HCT116 (cell line): Measurements from ENCODE around the gene RNF121. TPM values are rescaled to one million over a fixed set of nuclear protein-coding genes. Genes with fewer than 3 reads are reported as not detected.

Source experiments
- ATAC-seq: fragments of 200-7000 bp; cut with Tn5 transposase; 2 replicates; pipeline ENCODE4 v1.9.1; 2020; ENCODE audit warnings: mild to moderate bottlenecking, moderate library complexity
- BruUV-seq: library from RNA; stranded (reverse); fragments of 400-500 nt; replicated peaks from 2 replicates; lab custom pipeline; 2021; lab: Mats Ljungman, UMichigan
- CTCF ChIA-PET: fragments of 300-600 bp; sonication (Branson Sonifier 250); formaldehyde crosslinking; loops from one replicate; lab custom pipeline; 2021; ENCODE audit warnings: antibody characterized with exemption; lab: Charles Lee
- POLR2A ChIA-PET: fragments of 300-600, 350-600 bp; sonication (Branson Sonifier 250); formaldehyde crosslinking; loops from one replicate; lab custom pipeline; 2021; ENCODE audit warnings: antibody characterized with exemption; lab: Charles Lee
- RAD21 ChIA-PET, 2 experiments: fragments of 300-600 bp; sonication (Branson Sonifier 250); formaldehyde crosslinking; loops; one replicate each; lab custom pipeline; 2023; ENCODE audit warnings: low total read pairs in 2 of 2; ENCODE audit not compliant: uncharacterized antibody in 2 of 2, unreplicated experiment in 2 of 2, low non-redundant PET in 1 of 2; lab: Charles Lee
- DNase-seq: peaks from one replicate; pipeline ENCODE4 v3.0.0-alpha.2; 2010; ENCODE audit warnings: low read depth, low spot score
- H2AFZ ChIP-seq: fragments of 200-600 bp; shearing (Covaris generic), sonication (generic); 2 replicates; pipeline ENCODE4 v1.6.1; 2017; ENCODE audit warnings: low read depth, mixed run types, mixed read lengths, antibody characterized with exemption, low read length; ENCODE audit not compliant: poor library complexity, severe bottlenecking
- H3K27ac ChIP-seq: 2 replicates; pipeline ENCODE4 v1.5.1; 2012; ENCODE audit warnings: low read depth, low read length
- H3K27me3 ChIP-seq: fragments of 200-600 bp; sonication (generic); 2 replicates; pipeline ENCODE4 v1.6.1; 2016; ENCODE audit warnings: mixed run types, low read length, mixed read lengths; ENCODE audit not compliant: insufficient read depth
- H3K36me3 ChIP-seq, 2 experiments: fragments of 200-500 bp in 1 of 2; fragments of 200-600 bp in 1 of 2; sonication (Bioruptor generic) in 1 of 2; sonication (generic) in 1 of 2; 2 replicates each; pipeline versions ENCODE4 v1.5.1 to v1.6.1; 2014 to 2016; ENCODE audit warnings: low read length in 2 of 2, inconsistent platforms in 1 of 2, mixed read lengths in 1 of 2, mixed run types in 1 of 2; ENCODE audit not compliant: insufficient read depth in 2 of 2, control insufficient read depth in 1 of 2
- H3K4me1 ChIP-seq, 2 experiments: fragments of 200-600 bp in 1 of 2; sonication (generic) in 1 of 2; 2 replicates each; pipeline versions ENCODE4 v1.5.1 to v1.6.1; 2012 to 2017; ENCODE audit warnings: low read length in 2 of 2, inconsistent platforms in 1 of 2, mild to moderate bottlenecking in 1 of 2, mixed read lengths in 1 of 2, mixed run types in 1 of 2, moderate library complexity in 1 of 2; ENCODE audit not compliant: insufficient read depth in 2 of 2, control insufficient read depth in 1 of 2
- H3K4me2 ChIP-seq: fragments of 200-600 bp; sonication (generic); 2 replicates; pipeline ENCODE4 v1.6.1; 2017; ENCODE audit warnings: mixed run types, low read length, mixed read lengths
- H3K4me3 ChIP-seq, 2 experiments: fragments of 200-600 bp in 1 of 2; sonication (generic) in 1 of 2; replicated peaks in 1 of 2; 2 replicates each; pipeline ENCODE4 v1.5.1; 2011 to 2016; ENCODE audit warnings: low read length in 2 of 2, control low read depth in 1 of 2, low read depth in 1 of 2, mild to moderate bottlenecking in 1 of 2, mixed read lengths in 1 of 2, mixed run types in 1 of 2
- H3K79me2 ChIP-seq: fragments of 200-600 bp; sonication (generic); 2 replicates; pipeline ENCODE4 v1.6.1; 2017; ENCODE audit warnings: mild to moderate bottlenecking, mixed run types, low read length, moderate library complexity, mixed read lengths; ENCODE audit not compliant: insufficient read depth
- H3K9ac ChIP-seq: fragments of 200-600 bp; sonication (generic); 2 replicates; pipeline ENCODE4 v1.6.1; 2016; ENCODE audit warnings: low read length, mixed read lengths
- H3K9me2 ChIP-seq: fragments of 200-600 bp; sonication (generic), shearing (Covaris generic); 2 replicates; pipeline ENCODE4 v1.6.1; 2017; ENCODE audit warnings: mixed run types, mild to moderate bottlenecking, moderate library complexity; ENCODE audit not compliant: insufficient read depth
- H3K9me3 ChIP-seq, 2 experiments: fragments of 200-500 bp in 1 of 2; fragments of 200-600 bp in 1 of 2; sonication (Bioruptor generic) in 1 of 2; sonication (generic) in 1 of 2; 2 replicates each; pipeline ENCODE4 v1.6.1; 2014 to 2017; ENCODE audit warnings: low read length in 2 of 2, mixed read lengths in 2 of 2, inconsistent platforms in 1 of 2, low read depth in 1 of 2, mild to moderate bottlenecking in 1 of 2, mixed run types in 1 of 2, moderate library complexity in 1 of 2; ENCODE audit not compliant: control insufficient read depth in 1 of 2, insufficient read depth in 1 of 2
- H4K20me1 ChIP-seq: fragments of 200-600 bp; sonication (generic), shearing (Covaris generic); 2 replicates; pipeline ENCODE4 v1.6.1; 2017; ENCODE audit warnings: mixed run types, mild to moderate bottlenecking, moderate library complexity; ENCODE audit not compliant: insufficient read depth
- CBX3 ChIP-seq: IDR thresholded peaks from 2 replicates; pipeline ENCODE4 v1.6.1; 2012; ENCODE audit warnings: low read depth
- CEBPB ChIP-seq: IDR thresholded peaks from 2 replicates; pipeline ENCODE4 v1.6.1; 2012; ENCODE audit warnings: low read depth
- EZH2 ChIP-seq: fragments of 200-600 bp; sonication (generic); IDR thresholded peaks from 2 replicates; pipeline ENCODE4 v1.6.1; 2017; ENCODE audit warnings: antibody characterized with exemption, mixed run types
- EZH2phosphoT487 ChIP-seq: fragments of 200-600 bp; IDR thresholded peaks from 2 replicates; pipeline ENCODE4 v1.6.1; 2018; ENCODE audit warnings: antibody characterized with exemption, borderline replicate concordance
- FOSL1 ChIP-seq: IDR thresholded peaks from 2 replicates; pipeline ENCODE4 v1.6.1; 2012; ENCODE audit warnings: low read depth
- SRF ChIP-seq: IDR thresholded peaks from 2 replicates; pipeline ENCODE4 v1.6.1; 2012; ENCODE audit warnings: low read depth
- TCF7L2 ChIP-seq: IDR thresholded peaks from 2 replicates; pipeline ENCODE4 v1.7.0; 2011; ENCODE audit warnings: borderline replicate concordance, inconsistent platforms; ENCODE audit not compliant: insufficient read depth, insufficient read length; ENCODE audit errors: extremely low read depth
- YY1 ChIP-seq: IDR thresholded peaks from 2 replicates; pipeline ENCODE4 v1.6.1; 2011; ENCODE audit warnings: low read length, low read depth, moderate library complexity, mild to moderate bottlenecking; ENCODE audit not compliant: insufficient replicate concordance; ENCODE audit errors: extremely low read depth
- ZFX ChIP-seq: fragments of 450-650 bp; IDR thresholded peaks from 2 replicates; pipeline ENCODE4 v1.6.1; 2017
- intact Hi-C: fragments of 100-400 bp; cut with micrococcal nuclease; formaldehyde crosslinking; loops from 2 replicates; pipeline ENCODE4 v1.10.0; 2022
- total RNA-seq: library from RNA; stranded (reverse); gene quantifications from one replicate; pipeline ENCODE4 v1.2.1, GENCODE V29; 2021; ENCODE audit not compliant: unreplicated experiment
- TF ChIP-seq, protein P1 (sequence below): IDR thresholded peaks from 2 replicates; pipeline ENCODE4 v1.6.1; 2012; ENCODE audit warnings: low read depth
- TF ChIP-seq, protein P2 (sequence below), 3 experiments: fragments of 200-600 bp in 1 of 3; sonication (generic) in 1 of 3; IDR thresholded peaks in 2 of 3; conservative IDR thresholded peaks in 1 of 3; 2 replicates each; pipeline ENCODE4 v1.5.1; 2012 to 2017; ENCODE audit warnings: low read depth in 2 of 3, low read length in 2 of 3, antibody characterized with exemption in 1 of 3, borderline replicate concordance in 1 of 3, control low read depth in 1 of 3, mild to moderate bottlenecking in 1 of 3, mixed read lengths in 1 of 3, mixed run types in 1 of 3, moderate library complexity in 1 of 3; ENCODE audit not compliant: insufficient read depth in 1 of 3

Gene RNF121
- total RNA-seq, 1 experiment from 2014 or later: 24.5 TPM

DNA sequence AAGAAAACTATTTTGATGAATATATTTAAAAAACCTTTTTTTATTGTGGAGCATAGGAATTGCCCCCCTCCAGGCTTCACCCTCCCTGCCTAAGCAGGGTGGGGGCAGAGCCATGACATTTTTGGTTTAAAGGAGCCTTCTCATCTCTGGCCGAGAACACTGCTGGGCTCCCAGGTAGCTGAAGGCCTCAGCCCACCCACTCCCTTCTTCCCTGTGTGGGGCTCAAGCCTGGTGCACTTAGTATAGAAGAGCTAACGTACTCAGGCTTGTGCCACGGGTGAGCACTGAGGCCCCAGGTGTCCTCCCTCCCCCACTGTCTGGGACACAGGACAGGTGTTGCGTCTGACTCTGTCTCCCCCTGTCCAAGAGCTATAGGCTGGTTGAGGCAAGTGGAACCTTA is 67.7 kb downstream of the RNF121 start:
- RAD21 ChIA-PET: no interaction called here
- Histone ChIP-seq H3K27me3 (no peaks in the 10 kb centered on the region), H3K79me2 (no peaks in the 10 kb centered on the region), H2AFZ (no peak overlapping the region), H3K9me3 (no peaks in the 10 kb centered on the region), H3K9me2 (no peaks in the 10 kb centered on the region), H3K4me2 (no peak overlapping the region), H3K4me3 (no peak overlapping the region), H3K27ac (no peak overlapping the region), H3K36me3 (peaks cover 0 to 8% of the 10 kb centered on the region in 2 experiments; a peak in 3 of 4 replicates), H4K20me1 (no peaks in the 10 kb centered on the region), H3K9ac (no peak overlapping the region), H3K4me1 (no peaks in the 10 kb centered on the region)
- DNase-seq (no peak), ATAC-seq (no peak)
- intact Hi-C loops: no loop called here
- no TSS peak for BruUV-seq
- TF ChIP-seq FOSL1 (no peak), CEBPB (no peak), ZFX (no peak), EZH2phosphoT487 (no peak), YY1 (no peak), SRF (no peak), CBX3 (no peak), EZH2 (no peak), TCF7L2 (no peak)
- TF ChIP-seq, protein P1, sequence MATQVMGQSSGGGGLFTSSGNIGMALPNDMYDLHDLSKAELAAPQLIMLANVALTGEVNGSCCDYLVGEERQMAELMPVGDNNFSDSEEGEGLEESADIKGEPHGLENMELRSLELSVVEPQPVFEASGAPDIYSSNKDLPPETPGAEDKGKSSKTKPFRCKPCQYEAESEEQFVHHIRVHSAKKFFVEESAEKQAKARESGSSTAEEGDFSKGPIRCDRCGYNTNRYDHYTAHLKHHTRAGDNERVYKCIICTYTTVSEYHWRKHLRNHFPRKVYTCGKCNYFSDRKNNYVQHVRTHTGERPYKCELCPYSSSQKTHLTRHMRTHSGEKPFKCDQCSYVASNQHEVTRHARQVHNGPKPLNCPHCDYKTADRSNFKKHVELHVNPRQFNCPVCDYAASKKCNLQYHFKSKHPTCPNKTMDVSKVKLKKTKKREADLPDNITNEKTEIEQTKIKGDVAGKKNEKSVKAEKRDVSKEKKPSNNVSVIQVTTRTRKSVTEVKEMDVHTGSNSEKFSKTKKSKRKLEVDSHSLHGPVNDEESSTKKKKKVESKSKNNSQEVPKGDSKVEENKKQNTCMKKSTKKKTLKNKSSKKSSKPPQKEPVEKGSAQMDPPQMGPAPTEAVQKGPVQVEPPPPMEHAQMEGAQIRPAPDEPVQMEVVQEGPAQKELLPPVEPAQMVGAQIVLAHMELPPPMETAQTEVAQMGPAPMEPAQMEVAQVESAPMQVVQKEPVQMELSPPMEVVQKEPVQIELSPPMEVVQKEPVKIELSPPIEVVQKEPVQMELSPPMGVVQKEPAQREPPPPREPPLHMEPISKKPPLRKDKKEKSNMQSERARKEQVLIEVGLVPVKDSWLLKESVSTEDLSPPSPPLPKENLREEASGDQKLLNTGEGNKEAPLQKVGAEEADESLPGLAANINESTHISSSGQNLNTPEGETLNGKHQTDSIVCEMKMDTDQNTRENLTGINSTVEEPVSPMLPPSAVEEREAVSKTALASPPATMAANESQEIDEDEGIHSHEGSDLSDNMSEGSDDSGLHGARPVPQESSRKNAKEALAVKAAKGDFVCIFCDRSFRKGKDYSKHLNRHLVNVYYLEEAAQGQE: no peak
- TF ChIP-seq, protein P2, sequence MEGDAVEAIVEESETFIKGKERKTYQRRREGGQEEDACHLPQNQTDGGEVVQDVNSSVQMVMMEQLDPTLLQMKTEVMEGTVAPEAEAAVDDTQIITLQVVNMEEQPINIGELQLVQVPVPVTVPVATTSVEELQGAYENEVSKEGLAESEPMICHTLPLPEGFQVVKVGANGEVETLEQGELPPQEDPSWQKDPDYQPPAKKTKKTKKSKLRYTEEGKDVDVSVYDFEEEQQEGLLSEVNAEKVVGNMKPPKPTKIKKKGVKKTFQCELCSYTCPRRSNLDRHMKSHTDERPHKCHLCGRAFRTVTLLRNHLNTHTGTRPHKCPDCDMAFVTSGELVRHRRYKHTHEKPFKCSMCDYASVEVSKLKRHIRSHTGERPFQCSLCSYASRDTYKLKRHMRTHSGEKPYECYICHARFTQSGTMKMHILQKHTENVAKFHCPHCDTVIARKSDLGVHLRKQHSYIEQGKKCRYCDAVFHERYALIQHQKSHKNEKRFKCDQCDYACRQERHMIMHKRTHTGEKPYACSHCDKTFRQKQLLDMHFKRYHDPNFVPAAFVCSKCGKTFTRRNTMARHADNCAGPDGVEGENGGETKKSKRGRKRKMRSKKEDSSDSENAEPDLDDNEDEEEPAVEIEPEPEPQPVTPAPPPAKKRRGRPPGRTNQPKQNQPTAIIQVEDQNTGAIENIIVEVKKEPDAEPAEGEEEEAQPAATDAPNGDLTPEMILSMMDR (IDR thresholded peaks at IDR 0.05 in 2 of 3, conservative IDR thresholded peaks at IDR 0.05 in 1 of 3; ENCODE audit: borderline replicate concordance in 1 of 3, insufficient read depth in 1 of 3, low read depth in 2 of 3, low read length in 2 of 3): no peak
- CTCF ChIA-PET: no interaction called here
- POLR2A ChIA-PET: no interaction called here
